HG02678 (cell line): ENCODE measurements around the gene MTHFSD.
"Not testable (repeated sequence)": the region's sequence is repeated elsewhere in the genome, so short reads cannot be mapped to it uniquely, and the experiment has no call there.

Experiments
- ATAC-seq: cut with Tn5 transposase; IDR thresholded peaks from one replicate; pipeline ENCODE4 v1.9.1; 2021; ENCODE audit warnings: mild to moderate bottlenecking, moderate library complexity; ENCODE audit not compliant: unreplicated experiment

Gene MTHFSD, protein sequence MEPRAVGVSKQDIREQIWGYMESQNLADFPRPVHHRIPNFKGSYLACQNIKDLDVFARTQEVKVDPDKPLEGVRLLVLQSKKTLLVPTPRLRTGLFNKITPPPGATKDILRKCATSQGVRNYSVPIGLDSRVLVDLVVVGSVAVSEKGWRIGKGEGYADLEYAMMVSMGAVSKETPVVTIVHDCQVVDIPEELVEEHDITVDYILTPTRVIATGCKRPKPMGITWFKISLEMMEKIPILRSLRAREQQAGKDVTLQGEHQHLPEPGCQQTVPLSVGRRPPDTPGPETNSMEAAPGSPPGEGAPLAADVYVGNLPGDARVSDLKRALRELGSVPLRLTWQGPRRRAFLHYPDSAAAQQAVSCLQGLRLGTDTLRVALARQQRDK

GRCh38 chr16:86554917-86555703, at the start of gene MTHFSD:
MTHFSD (minus strand) TSS chr16:86555235; CDS start chr16:86555184, 51 bp downstream.
- peak; percentile 91 for ATAC-seq

DNA sequence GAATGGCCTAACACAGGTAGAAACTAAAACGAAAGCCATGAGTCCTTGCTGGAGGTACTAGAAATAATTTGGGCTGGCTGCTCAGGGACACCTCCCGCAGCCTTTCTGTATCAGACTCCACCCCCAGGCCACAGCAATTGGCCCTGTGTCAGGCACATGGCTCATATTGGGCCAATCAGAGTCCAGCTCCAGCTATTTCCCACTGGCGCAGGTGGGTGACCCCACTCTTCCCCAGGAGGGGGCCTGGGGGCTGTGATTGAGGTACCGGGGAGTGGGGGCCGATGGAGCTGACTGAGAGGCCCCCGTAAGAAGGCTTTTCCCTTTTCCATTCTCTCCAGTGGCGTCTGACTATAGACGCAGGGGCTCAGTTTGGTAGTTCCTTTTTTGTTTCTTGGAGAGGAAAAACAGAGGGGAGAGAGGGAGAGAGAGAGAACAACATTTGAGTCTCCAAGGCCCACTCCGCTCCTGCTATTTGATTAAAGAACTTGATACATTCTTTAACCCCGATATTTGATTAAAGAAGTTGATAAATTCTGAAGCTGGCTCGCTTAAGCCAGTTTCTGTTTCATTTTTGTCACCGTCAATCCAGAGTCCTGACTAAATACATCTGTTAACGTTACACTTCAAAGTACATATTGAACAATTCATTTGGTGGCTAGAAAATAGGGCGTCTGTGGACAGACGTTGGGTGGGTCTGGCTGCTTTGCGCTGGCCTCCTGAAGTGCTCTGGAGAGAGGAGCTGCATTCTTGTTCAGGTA, 49.6 kb upstream of the MTHFSD start:
- peak; percentile 87 for ATAC-seq

- no peak for ATAC-seq
These were observed 47.5 kb upstream of the MTHFSD start for GRCh38 chr16:86602521-86602920.

- no peak for ATAC-seq
These were observed 46.3 kb upstream of the MTHFSD start for GRCh38 chr16:86601356-86601755.

DNA sequence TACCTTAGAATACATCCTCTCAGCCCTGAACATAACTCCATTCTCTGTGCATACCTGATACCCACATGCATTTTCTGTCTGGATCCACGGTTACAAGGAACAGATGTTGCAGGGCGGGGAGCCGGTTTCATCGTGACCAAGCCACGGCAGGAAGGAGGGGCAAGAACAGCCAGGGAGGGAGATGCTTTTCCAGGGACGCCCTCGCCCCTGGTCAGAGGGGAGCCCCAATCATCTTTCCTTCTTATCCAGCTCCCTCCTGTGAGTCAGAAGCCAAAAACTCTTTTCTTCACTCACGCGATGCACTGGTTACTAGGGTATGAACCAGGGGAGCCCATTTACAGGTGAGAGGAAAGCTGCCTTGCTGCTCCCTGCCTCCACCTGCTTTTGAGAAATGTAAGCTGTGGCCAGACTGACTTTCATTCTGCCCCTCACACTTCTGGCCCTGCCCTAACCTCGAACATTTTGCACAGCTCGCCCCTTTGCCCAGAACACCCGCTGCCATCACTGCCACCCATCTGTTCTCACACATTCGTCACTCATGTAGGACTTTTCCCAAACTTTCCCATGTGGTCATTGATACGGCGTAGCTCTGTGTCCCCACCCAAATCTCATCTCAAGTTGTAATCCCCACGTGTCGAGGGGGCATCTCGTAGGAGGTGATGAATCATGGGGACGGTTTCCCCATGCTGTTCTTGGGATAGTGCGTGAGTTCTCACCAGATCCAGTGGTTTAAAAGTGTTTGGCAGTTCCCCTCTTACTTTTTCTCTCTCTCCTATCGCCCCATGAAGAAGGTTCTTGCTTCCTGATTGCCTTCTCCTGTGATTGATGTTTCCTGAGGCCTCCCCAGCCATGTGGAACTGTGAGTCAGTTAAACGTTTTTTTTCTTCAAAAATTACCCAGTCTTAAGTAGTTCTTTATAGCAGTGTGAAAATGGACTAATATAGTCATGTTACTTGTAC, 43.9 kb upstream of the MTHFSD start:
- no peak for ATAC-seq

- no peak for ATAC-seq
These were observed 43.0 kb upstream of the MTHFSD start for GRCh38 chr16:86597880-86598606.

- no peak for ATAC-seq
These were observed 42.3 kb upstream of the MTHFSD start for GRCh38 chr16:86597126-86597879.

GRCh38 chr16:86595983-86596605, 41.1 kb upstream of the MTHFSD start:
- no peak for ATAC-seq

- ATAC-seq = no peak
These were observed 39.7 kb upstream of the MTHFSD start for GRCh38 chr16:86594721-86595120.

- ATAC-seq = no peak
These were observed 39.0 kb upstream of the MTHFSD start for GRCh38 chr16:86593913-86594620.

GRCh38 chr16:86591270-86591669, 36.2 kb upstream of the MTHFSD start:
- no peak for ATAC-seq

DNA sequence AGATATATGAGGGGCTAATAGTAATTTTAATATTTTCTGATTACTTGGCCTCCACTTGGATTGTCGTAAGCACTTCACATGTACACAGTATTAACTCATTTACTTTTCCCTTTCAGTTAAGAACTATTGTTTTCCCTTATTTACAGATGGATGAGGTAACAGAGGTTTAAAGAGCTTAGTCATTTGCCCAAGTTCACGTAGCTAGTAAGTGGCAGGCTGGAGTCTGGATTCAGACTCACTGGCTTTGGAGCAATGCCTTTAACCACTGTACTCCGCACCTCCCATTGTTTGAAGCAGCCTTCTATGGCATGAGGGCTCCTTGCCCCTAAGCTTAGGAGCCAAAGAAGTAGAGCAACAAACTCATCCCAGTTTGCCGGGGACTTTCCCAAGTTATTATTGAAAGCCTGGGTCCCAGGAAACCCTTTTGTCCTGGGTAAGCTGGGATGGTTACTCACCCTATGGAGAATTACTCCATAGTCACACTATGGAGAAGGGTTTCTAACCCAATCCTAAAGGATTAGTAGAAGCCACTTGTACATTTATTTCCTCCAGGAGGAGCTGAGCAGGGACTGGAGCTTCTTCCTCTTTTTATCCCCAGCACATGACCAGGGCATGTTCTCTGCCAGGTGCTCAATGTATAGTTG, 35.6 kb upstream of the MTHFSD start:
- ATAC-seq = no peak

- not testable (repeated sequence) for ATAC-seq
These were observed 32.9 kb upstream of the MTHFSD start for GRCh38 chr16:86587955-86588354.

GRCh38 chr16:86587487-86587886, 32.5 kb upstream of the MTHFSD start:
- no peak for ATAC-seq

GRCh38 chr16:86585821-86586611, 31.0 kb upstream of the MTHFSD start:
- no peak for ATAC-seq
